IMR-90 (cell line): ENCODE data around the gene FAM131B.

Experiments used
- BHLHE40 ChIP-seq: fragments of 150-350 bp; IDR thresholded peaks from 2 replicates; pipeline ENCODE4 v1.6.1; 2016; ENCODE audit warnings: mild to moderate bottlenecking, low read depth, low read length
- CEBPB ChIP-seq: IDR thresholded peaks from 2 replicates; pipeline ENCODE4 v1.6.1; 2012; ENCODE audit warnings: low read depth, low read length, improper control_type of control experiment
- CHD1 ChIP-seq: IDR thresholded peaks from 2 replicates; pipeline ENCODE4 v1.6.1; 2012; ENCODE audit warnings: low read depth, low read length, improper control_type of control experiment
- CTCF ChIP-seq: conservative IDR thresholded peaks from 2 replicates; pipeline ENCODE4 v1.5.1; 2012; ENCODE audit warnings: mild to moderate bottlenecking, low read depth, low read length, improper control_type of control experiment
- MAFK ChIP-seq: IDR thresholded peaks from 2 replicates; pipeline ENCODE4 v1.6.1; 2012; ENCODE audit warnings: low read depth, low read length, improper control_type of control experiment
- POLR2A ChIP-seq: IDR thresholded peaks from 2 replicates; pipeline ENCODE4 v1.6.1; 2012; ENCODE audit warnings: mild to moderate bottlenecking, low read depth, low read length
- RCOR1 ChIP-seq: IDR thresholded peaks from 2 replicates; pipeline ENCODE4 v1.6.1; 2012; ENCODE audit warnings: mild to moderate bottlenecking, low read length, improper control_type of control experiment; ENCODE audit not compliant: insufficient replicate concordance
- RFX5 ChIP-seq: IDR thresholded peaks from 2 replicates; pipeline ENCODE4 v1.8.0; 2012; ENCODE audit warnings: low read depth, mild to moderate bottlenecking, low read length, moderate library complexity
- SMC3 ChIP-seq: fragments of 150-350 bp; IDR thresholded peaks from 2 replicates; pipeline ENCODE4 v1.6.1; 2016; ENCODE audit warnings: low read depth, mild to moderate bottlenecking, antibody characterized with exemption, low read length, moderate library complexity
- TF ChIP-seq, protein P1 (sequence below): fragments of 150-350 bp; IDR thresholded peaks from 2 replicates; pipeline ENCODE4 v1.6.1; 2017; ENCODE audit warnings: mild to moderate bottlenecking, antibody characterized with exemption, low read length, low read depth

DNA sequence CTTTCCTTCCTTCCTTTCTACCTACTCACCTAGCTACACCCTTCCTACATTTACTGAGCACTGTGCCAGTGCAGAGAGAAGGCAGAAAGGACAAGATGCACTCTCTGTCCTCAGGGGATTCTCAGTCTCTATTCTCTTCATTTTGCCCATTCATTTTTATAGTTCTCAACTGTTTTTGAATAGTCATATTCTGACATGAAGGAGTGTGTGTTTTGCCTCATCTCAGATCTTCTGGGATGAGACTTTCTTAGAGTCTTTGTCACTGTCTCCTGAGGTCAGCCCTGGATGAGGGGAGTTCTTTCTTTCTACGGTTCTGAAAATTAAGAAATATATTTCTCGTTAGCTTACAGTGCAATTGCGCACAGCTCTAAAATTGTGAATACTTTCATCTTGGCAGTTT lies 25.3 kb downstream of the FAM131B start:
- TF ChIP-seq CTCF (no peak), POLR2A (no peak), CEBPB (no peak), BHLHE40 (no peak), CHD1 (no peak), RFX5 (no peak), RCOR1 (no peak), MAFK (no peak), SMC3 (no peak)
- TF ChIP-seq, protein P1, sequence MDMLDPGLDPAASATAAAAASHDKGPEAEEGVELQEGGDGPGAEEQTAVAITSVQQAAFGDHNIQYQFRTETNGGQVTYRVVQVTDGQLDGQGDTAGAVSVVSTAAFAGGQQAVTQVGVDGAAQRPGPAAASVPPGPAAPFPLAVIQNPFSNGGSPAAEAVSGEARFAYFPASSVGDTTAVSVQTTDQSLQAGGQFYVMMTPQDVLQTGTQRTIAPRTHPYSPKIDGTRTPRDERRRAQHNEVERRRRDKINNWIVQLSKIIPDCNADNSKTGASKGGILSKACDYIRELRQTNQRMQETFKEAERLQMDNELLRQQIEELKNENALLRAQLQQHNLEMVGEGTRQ: no peak
